H9 (cell line): ENCODE data around the gene DENND4B. TPM values are rescaled to one million over a fixed set of nuclear protein-coding genes. Genes with fewer than 3 reads are reported as not detected.

ENCODE experiments used
- DNase-seq: peaks from one replicate; pipeline ENCODE4 v3.0.0-alpha.2; 2017
- H2AFZ ChIP-seq: one replicate; pipeline ENCODE4 v1.6.1; 2013; ENCODE audit warnings: mild to moderate bottlenecking, low read length, control low read depth, moderate library complexity
- H2AK5ac ChIP-seq: 2 replicates; pipeline ENCODE4 v1.6.1; 2013; ENCODE audit warnings: low read length, control low read depth, mixed read lengths; ENCODE audit not compliant: insufficient read length
- H2BK120ac ChIP-seq: one replicate; pipeline ENCODE4 v1.6.1; 2013; ENCODE audit warnings: low read depth, mild to moderate bottlenecking, low read length, control low read depth, inconsistent platforms; ENCODE audit not compliant: poor library complexity, severe bottlenecking
- H2BK12ac ChIP-seq: 2 replicates; pipeline ENCODE4 v1.6.1; 2013; ENCODE audit warnings: low read length, control low read depth, mixed read lengths, low read depth; ENCODE audit not compliant: insufficient read length
- H2BK15ac ChIP-seq: 2 replicates; pipeline ENCODE4 v1.6.1; 2013; ENCODE audit warnings: low read depth, low read length, control low read depth
- H2BK20ac ChIP-seq: one replicate; pipeline ENCODE4 v1.6.1; 2013; ENCODE audit warnings: low read depth, mild to moderate bottlenecking, low read length, control low read depth, inconsistent platforms; ENCODE audit not compliant: poor library complexity, severe bottlenecking
- H2BK5ac ChIP-seq: 2 replicates; pipeline ENCODE4 v1.6.1; 2013; ENCODE audit warnings: low read length, control low read depth, mixed read lengths; ENCODE audit not compliant: insufficient read length
- H3K14ac ChIP-seq: 2 replicates; pipeline ENCODE4 v1.6.1; 2013; ENCODE audit warnings: low read length, control low read depth; ENCODE audit not compliant: insufficient read depth
- H3K18ac ChIP-seq: 2 replicates; pipeline ENCODE4 v1.6.1; 2013; ENCODE audit warnings: low read depth, mild to moderate bottlenecking, mixed read lengths, low read length, control low read depth; ENCODE audit not compliant: insufficient read length
- H3K23ac ChIP-seq: 2 replicates; pipeline ENCODE4 v1.6.1; 2013; ENCODE audit warnings: low read length, control low read depth, mixed read lengths, low read depth; ENCODE audit not compliant: insufficient read length
- H3K23me2 ChIP-seq: 2 replicates; pipeline ENCODE4 v1.6.1; 2013; ENCODE audit warnings: low read depth, mild to moderate bottlenecking, mixed read lengths, low read length, control low read depth; ENCODE audit not compliant: insufficient read length, poor library complexity, severe bottlenecking
- H3K27ac ChIP-seq: 2 replicates; pipeline ENCODE4 v1.5.1; 2013; ENCODE audit warnings: low read length, control low read depth, mixed read lengths, low read depth; ENCODE audit not compliant: insufficient read length
- H3K27me3 ChIP-seq: 2 replicates; pipeline ENCODE4 v1.6.1; 2013; ENCODE audit warnings: low read length, control low read depth, inconsistent platforms; ENCODE audit not compliant: insufficient read depth
- H3K4ac ChIP-seq: 2 replicates; pipeline ENCODE4 v1.6.1; 2013; ENCODE audit warnings: low read depth, mild to moderate bottlenecking, control low read depth, inconsistent platforms, low read length, moderate library complexity
- H3K4me1 ChIP-seq: 2 replicates; pipeline ENCODE4 v1.6.1; 2013; ENCODE audit warnings: low read length, control low read depth, inconsistent platforms; ENCODE audit not compliant: insufficient read depth
- H3K4me2 ChIP-seq: 2 replicates; pipeline ENCODE4 v1.6.1; 2013; ENCODE audit warnings: low read length, control low read depth, mixed read lengths; ENCODE audit not compliant: insufficient read length, insufficient read depth
- H3K56ac ChIP-seq: 2 replicates; pipeline ENCODE4 v1.6.1; 2013; ENCODE audit warnings: low read depth, mild to moderate bottlenecking, mixed read lengths, low read length, control low read depth; ENCODE audit not compliant: insufficient read length
- H3K79me1 ChIP-seq: 2 replicates; pipeline ENCODE4 v1.6.1; 2013; ENCODE audit warnings: low read depth, mild to moderate bottlenecking, moderate library complexity, low read length, control low read depth, inconsistent platforms; ENCODE audit not compliant: insufficient read depth, poor library complexity, severe bottlenecking
- H3K79me2 ChIP-seq: 2 replicates; pipeline ENCODE4 v1.6.1; 2013; ENCODE audit warnings: low read length, control low read depth, inconsistent platforms; ENCODE audit not compliant: insufficient read depth
- H3K9ac ChIP-seq: 2 replicates; pipeline ENCODE4 v1.6.1; 2013; ENCODE audit warnings: low read length, control low read depth, mixed read lengths; ENCODE audit not compliant: insufficient read length; ENCODE audit errors: extremely low read depth
- H3K9me3 ChIP-seq: one replicate; pipeline ENCODE4 v1.6.1; 2013; ENCODE audit warnings: low read depth, low read length, inconsistent platforms; ENCODE audit not compliant: control insufficient read depth
- H3T11ph ChIP-seq: one replicate; pipeline ENCODE4 v1.6.1; 2013; ENCODE audit warnings: mild to moderate bottlenecking, low read length, control low read depth, inconsistent platforms
- H4K20me1 ChIP-seq: one replicate; pipeline ENCODE4 v1.6.1; 2013; ENCODE audit not compliant: control insufficient read depth, insufficient read length, insufficient read depth
- H4K5ac ChIP-seq: 2 replicates; pipeline ENCODE4 v1.6.1; 2013; ENCODE audit warnings: low read depth, mild to moderate bottlenecking, mixed read lengths, low read length, control low read depth; ENCODE audit not compliant: insufficient read length
- H4K8ac ChIP-seq: replicated peaks from 2 replicates; pipeline ENCODE4 v1.6.1; 2013; ENCODE audit warnings: low read length, control low read depth, mixed read lengths, low read depth; ENCODE audit not compliant: insufficient read length
- H4K91ac ChIP-seq: 2 replicates; pipeline ENCODE4 v1.6.1; 2013; ENCODE audit warnings: low read depth, mild to moderate bottlenecking, moderate library complexity, mixed read lengths, low read length, control low read depth; ENCODE audit not compliant: insufficient read length
- H3K27ac Mint-ChIP-seq, 3 experiments: 2 replicates in 2 of 3; 3 replicates in 1 of 3; pipeline ENCODE4 v1.8.0; 2020 to 2021; ENCODE audit warnings: mixed read lengths in 3 of 3, mild to moderate bottlenecking in 1 of 3, moderate library complexity in 1 of 3
- H3K27me3 Mint-ChIP-seq: 2 replicates; pipeline ENCODE4 v1.8.0; 2021; ENCODE audit warnings: low read depth, mild to moderate bottlenecking, moderate library complexity, mixed read lengths
- H3K36me3 Mint-ChIP-seq, 3 experiments: 2 replicates in 2 of 3; 3 replicates in 1 of 3; pipeline ENCODE4 v1.8.0; 2020 to 2021; ENCODE audit warnings: low read depth in 3 of 3, mixed read lengths in 3 of 3; ENCODE audit not compliant: insufficient read depth in 1 of 3
- H3K4me1 Mint-ChIP-seq, 2 experiments: 2 replicates each; pipeline ENCODE4 v1.8.0; 2020; ENCODE audit warnings: mixed read lengths in 2 of 2
- H3K4me3 Mint-ChIP-seq, 2 experiments: 2 replicates in 1 of 2; 3 replicates in 1 of 2; pipeline ENCODE4 v1.8.0; 2020 to 2021; ENCODE audit warnings: mild to moderate bottlenecking in 2 of 2, mixed read lengths in 2 of 2, moderate library complexity in 1 of 2
- H3K9me3 Mint-ChIP-seq, 2 experiments: 2 replicates in 1 of 2; 3 replicates in 1 of 2; pipeline ENCODE4 v1.8.0; 2020; ENCODE audit warnings: mild to moderate bottlenecking in 2 of 2, mixed read lengths in 2 of 2, moderate library complexity in 1 of 2
- CTCF ChIP-seq: fragments of 200-600 bp; sonication (generic); conservative IDR thresholded peaks from 3 replicates; pipeline ENCODE4 v1.8.0; 2021; ENCODE audit warnings: antibody characterized with exemption, mild to moderate bottlenecking
- WGBS: extraction: QIAGEN DNeasy Blood & Tissue Kit; methylation state at CpG from one replicate; pipeline ENCODE4 v1.1.7; 2013; ENCODE audit warnings: missing lambda C conversion rate, low lambda C conversion rate, mixed read lengths; ENCODE audit not compliant: insufficient read length; ENCODE audit errors: extremely low coverage; 5-methylcytosine and 5-hydroxymethylcytosine counted together
- total RNA-seq: library from RNA; stranded (reverse); gene quantifications from 2 replicates; pipeline ENCODE4 v1.2.1, GENCODE V29; 2021

DENND4B gene
- total RNA-seq, 1 experiment from 2014 or later = 84.6 TPM

- Mint-ChIP-seq H3K4me1 (peaks cover 31 to 39% of the 10 kb centered on the region in 2 experiments), H3K27ac (peak overlapping the region; percentile 99 to 100 (median 99); a peak in 5 of 7 replicates), H3K4me3 (peak overlapping the region; percentile 87 to 96), H3K27me3 (no peaks in the 10 kb centered on the region), H3K9me3 (peaks cover 0 to 4% of the 10 kb centered on the region in 2 experiments; a peak in 2 of 5 replicates), H3K36me3 (peaks cover 11 to 26% (median 20%) of the 10 kb centered on the region in 3 experiments; a peak in 6 of 7 replicates)
- no peaks in the 10 kb centered on the region for H3K27me3 ChIP-seq
- no peak overlapping the region for H4K8ac ChIP-seq
- no peak overlapping the region for H2BK120ac ChIP-seq
- H2BK12ac ChIP-seq = no peak overlapping the region
- H4K5ac ChIP-seq = no peak overlapping the region
- H3K18ac ChIP-seq = no peak overlapping the region
- H3K9me3 ChIP-seq = no peaks in the 10 kb centered on the region
- H3K56ac ChIP-seq = no peak overlapping the region
- no peak for TF ChIP-seq CTCF
- peaks cover 13% of the 10 kb centered on the region for H3K23me2 ChIP-seq
- no peak overlapping the region for H4K91ac ChIP-seq
- no peak overlapping the region for H2AFZ ChIP-seq
- no peak overlapping the region for H2BK15ac ChIP-seq
- no peak overlapping the region for H3K27ac ChIP-seq
- H3K79me1 ChIP-seq = no peaks in the 10 kb centered on the region
- no peak overlapping the region for H2BK5ac ChIP-seq
- peak overlapping the region; percentile 77 for H3K9ac ChIP-seq
- H2AK5ac ChIP-seq = no peak overlapping the region
- no peak overlapping the region for H3T11ph ChIP-seq
- H4K20me1 ChIP-seq = no peaks in the 10 kb centered on the region
- no peaks in the 10 kb centered on the region for H3K79me2 ChIP-seq
- no peak for DNase-seq
- WGBS = no CpG with 5 or more reads among the region's 13 CpGs
- no peak overlapping the region for H2BK20ac ChIP-seq
- 0 out of 2 replicates have a peak overlapping the region, but pooled peaks have one; percentile 77 for H3K14ac ChIP-seq
- H3K4me2 ChIP-seq = peak overlapping the region; percentile 81
- H3K4ac ChIP-seq = no peak overlapping the region
- H3K23ac ChIP-seq = no peak overlapping the region
- H3K4me1 ChIP-seq = no peaks in the 10 kb centered on the region
These were observed 21.9 kb upstream of the DENND4B start for GRCh38 chr1:153968408-153968807.
